ENCODE data around the gene RASGRP3. TPM values are rescaled to one million over a fixed set of nuclear protein-coding genes. Genes with fewer than 3 reads are reported as not detected.
A peak's percentile ranks its signal among the peaks of the same experiment; 100 is the strongest.

RASGRP3 gene
- total and polyA plus RNA-seq, 2 donors (not counting 1 experiment from before 2014, with no cell fraction given), result 0.50 to 6.1 TPM

DNA sequence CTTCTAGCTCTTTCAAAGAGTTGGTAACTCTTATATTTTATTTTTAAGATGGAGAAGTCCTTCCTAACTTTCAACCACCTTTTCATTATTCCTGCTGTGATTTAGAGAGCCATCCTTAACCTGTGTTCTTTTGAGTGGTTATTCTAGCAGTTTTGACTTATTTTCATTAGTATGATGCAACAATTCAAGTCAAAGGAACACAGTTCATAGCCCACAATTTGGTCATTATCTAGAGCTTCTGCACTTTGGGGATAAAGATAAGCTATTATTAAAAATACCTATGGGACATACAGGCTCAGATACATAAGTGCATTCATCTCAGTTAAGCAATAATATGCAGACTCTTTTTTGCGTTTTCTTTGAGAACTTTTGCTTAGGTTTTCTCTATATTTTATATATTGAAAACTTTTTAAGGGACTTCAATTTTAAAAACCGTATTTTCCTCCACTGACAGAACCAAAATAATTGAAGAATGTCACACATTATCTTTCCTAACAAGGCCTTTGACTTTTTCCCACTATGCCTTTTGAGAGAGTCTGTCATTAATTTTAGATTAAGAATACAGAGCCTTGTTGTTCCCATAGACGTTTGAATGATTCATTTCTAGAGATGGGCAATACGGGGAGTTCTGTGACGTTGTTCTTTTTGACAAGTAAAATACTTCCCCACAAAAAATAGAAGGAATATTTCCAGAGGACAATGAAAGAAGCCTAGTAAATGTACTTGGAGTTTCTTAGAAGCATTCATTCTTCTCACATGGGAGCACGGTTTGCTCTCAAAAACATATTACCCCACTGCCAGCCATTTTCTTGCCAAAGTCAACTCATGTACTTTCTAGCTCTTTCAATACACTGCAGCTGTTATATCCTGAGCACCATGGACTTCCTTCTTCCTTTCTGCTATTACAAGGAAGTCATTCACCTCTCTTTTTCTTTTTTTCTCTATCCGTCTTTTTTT, 42.9 kb upstream of the RASGRP3 start:
- TF ChIP-seq EZH2 (IDR thresholded peaks at IDR 0.05; ENCODE audit: low read length, missing control alignments) (no peak), CTCF (conservative IDR thresholded peaks at IDR 0.05 in 1 of 2, IDR thresholded peaks at IDR 0.05 in 1 of 2; ENCODE audit: low read depth in 1 of 2, low read length in 2 of 2) (no peak)
- H3K4me3 ChIP-seq (replicated peaks in 1 of 4; ENCODE audit: control extremely low read depth in 1 of 4, insufficient read depth in 1 of 4, low read depth in 3 of 4, low read length in 4 of 4), result no peak overlapping the region
- peak in 1 of 2 donors; percentile 38 for DNase-seq (ENCODE audit: low read depth in 2 of 2)
- H3K79me2 ChIP-seq (ENCODE audit: control insufficient read depth, insufficient read depth, low read length), result no peaks in the 10 kb centered on the region
- no peaks in the 10 kb centered on the region for H3K36me3 ChIP-seq (ENCODE audit: control insufficient read depth, insufficient read depth, low read length)
- H3K27me3 ChIP-seq (ENCODE audit: control insufficient read depth, insufficient read depth, low read length), result no peaks in the 10 kb centered on the region
- no peaks in the 10 kb centered on the region for H4K20me1 ChIP-seq (ENCODE audit: control insufficient read depth, extremely low read depth, insufficient read depth, low read length)
- no peak overlapping the region for H2AFZ ChIP-seq (ENCODE audit: low read length)
- peaks cover 16% of the 10 kb centered on the region for H3K4me1 ChIP-seq (ENCODE audit: control insufficient read depth, extremely low read depth, insufficient read depth, low read length)
- no peak overlapping the region for H3K4me2 ChIP-seq (ENCODE audit: extremely low read depth, insufficient read depth, low read length)
- H3K9ac ChIP-seq (ENCODE audit: insufficient read depth, low read length), result no peak overlapping the region
- H3K9me3 ChIP-seq (ENCODE audit: control insufficient read depth, insufficient read depth, low read depth, low read length), result no peaks in the 10 kb centered on the region
- no peak overlapping the region for H3K27ac ChIP-seq (ENCODE audit: insufficient read depth, low read length)

DNA sequence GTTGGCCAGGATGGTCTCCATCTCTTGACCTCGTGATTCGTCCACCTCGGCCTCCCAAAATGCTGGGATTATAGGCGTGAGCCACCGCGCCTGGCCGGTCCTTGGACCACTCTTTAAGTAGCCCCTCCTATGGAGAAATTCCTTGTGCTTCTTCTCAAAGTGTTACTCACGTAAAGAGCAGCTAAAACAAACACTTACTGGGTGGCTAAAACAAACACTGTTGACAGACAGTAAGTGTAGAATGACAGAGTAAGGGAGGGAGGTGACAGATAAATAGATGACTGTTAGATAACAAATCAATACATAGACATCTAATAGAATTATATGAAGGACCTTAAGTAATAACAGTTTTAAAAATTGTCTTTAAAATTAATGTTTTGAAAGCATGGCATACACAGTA, 40.9 kb upstream of the RASGRP3 start:
- H3K9ac ChIP-seq (ENCODE audit: insufficient read depth, low read length), result no peak overlapping the region
- no peaks in the 10 kb centered on the region for H3K36me3 ChIP-seq (ENCODE audit: control insufficient read depth, insufficient read depth, low read length)
- H3K4me2 ChIP-seq (ENCODE audit: extremely low read depth, insufficient read depth, low read length), result no peak overlapping the region
- no peak overlapping the region for H3K27ac ChIP-seq (ENCODE audit: insufficient read depth, low read length)
- H3K4me3 ChIP-seq (replicated peaks in 1 of 4; ENCODE audit: control extremely low read depth in 1 of 4, insufficient read depth in 1 of 4, low read depth in 3 of 4, low read length in 4 of 4), result no peak overlapping the region
- H3K4me1 ChIP-seq (ENCODE audit: control insufficient read depth, extremely low read depth, insufficient read depth, low read length), result peaks cover 16% of the 10 kb centered on the region
- H3K27me3 ChIP-seq (ENCODE audit: control insufficient read depth, insufficient read depth, low read length), result no peaks in the 10 kb centered on the region
- no peaks in the 10 kb centered on the region for H4K20me1 ChIP-seq (ENCODE audit: control insufficient read depth, extremely low read depth, insufficient read depth, low read length)
- H3K9me3 ChIP-seq (ENCODE audit: control insufficient read depth, insufficient read depth, low read depth, low read length), result no peaks in the 10 kb centered on the region
- H2AFZ ChIP-seq (ENCODE audit: low read length), result no peak overlapping the region
- no peaks in the 10 kb centered on the region for H3K79me2 ChIP-seq (ENCODE audit: control insufficient read depth, insufficient read depth, low read length)
- DNase-seq (ENCODE audit: low read depth in 2 of 2), result no peak
- TF ChIP-seq CTCF (conservative IDR thresholded peaks at IDR 0.05 in 1 of 2, IDR thresholded peaks at IDR 0.05 in 1 of 2; ENCODE audit: low read depth in 1 of 2, low read length in 2 of 2) (no peak), EZH2 (IDR thresholded peaks at IDR 0.05; ENCODE audit: low read length, missing control alignments) (no peak)

DNA sequence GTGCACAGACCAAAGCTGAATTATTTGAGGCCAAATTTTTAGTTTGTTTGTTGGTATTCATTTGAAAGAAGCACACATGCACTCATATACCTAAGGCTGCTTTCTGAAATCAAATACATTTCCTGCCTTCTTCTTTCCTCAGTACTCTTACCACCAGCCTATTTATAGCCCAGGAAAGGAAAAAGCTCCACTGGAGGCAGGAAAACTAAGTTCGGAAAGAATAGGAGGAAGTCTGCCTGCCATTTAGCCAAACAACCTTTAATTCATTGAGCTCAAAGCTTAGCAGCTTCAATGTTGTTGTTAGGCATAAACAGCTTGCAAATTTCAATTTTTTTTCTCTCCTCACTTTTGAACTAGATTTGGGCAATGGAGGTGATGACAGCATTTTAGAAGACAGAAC, 40.4 kb upstream of the RASGRP3 start:
- H3K79me2 ChIP-seq (ENCODE audit: control insufficient read depth, insufficient read depth, low read length), result no peaks in the 10 kb centered on the region
- H3K4me1 ChIP-seq (ENCODE audit: control insufficient read depth, extremely low read depth, insufficient read depth, low read length), result peaks cover 16% of the 10 kb centered on the region
- H3K9ac ChIP-seq (ENCODE audit: insufficient read depth, low read length), result no peak overlapping the region
- TF ChIP-seq EZH2 (IDR thresholded peaks at IDR 0.05; ENCODE audit: low read length, missing control alignments), result no peak
- no peak for TF ChIP-seq CTCF (conservative IDR thresholded peaks at IDR 0.05 in 1 of 2, IDR thresholded peaks at IDR 0.05 in 1 of 2; ENCODE audit: low read depth in 1 of 2, low read length in 2 of 2)
- DNase-seq (ENCODE audit: low read depth in 2 of 2), result no peak
- H3K27me3 ChIP-seq (ENCODE audit: control insufficient read depth, insufficient read depth, low read length), result no peaks in the 10 kb centered on the region
- H3K27ac ChIP-seq (ENCODE audit: insufficient read depth, low read length), result no peak overlapping the region
- H3K9me3 ChIP-seq (ENCODE audit: control insufficient read depth, insufficient read depth, low read depth, low read length), result no peaks in the 10 kb centered on the region
- no peaks in the 10 kb centered on the region for H4K20me1 ChIP-seq (ENCODE audit: control insufficient read depth, extremely low read depth, insufficient read depth, low read length)
- H2AFZ ChIP-seq (ENCODE audit: low read length), result no peak overlapping the region
- H3K4me3 ChIP-seq (replicated peaks in 1 of 4; ENCODE audit: control extremely low read depth in 1 of 4, insufficient read depth in 1 of 4, low read depth in 3 of 4, low read length in 4 of 4), result no peak overlapping the region
- no peak overlapping the region for H3K4me2 ChIP-seq (ENCODE audit: extremely low read depth, insufficient read depth, low read length)
- H3K36me3 ChIP-seq (ENCODE audit: control insufficient read depth, insufficient read depth, low read length), result no peaks in the 10 kb centered on the region

Measured in fibroblast of lung (primary cell).